Hepatic stellate cell (primary cell): ENCODE results near the gene AIP.

ENCODE experiments used
- DNase-seq: peaks from one replicate; pipeline ENCODE4 v3.0.0; 2011; ENCODE audit warnings: low spot score

The AIP gene

GRCh38 chr11:67534070-67534679, 51.3 kb downstream of the AIP start:
- DNase-seq = no peak

GRCh38 chr11:67535561-67535960, 52.7 kb downstream of the AIP start:
- DNase-seq = no peak

- DNase-seq = no peak
Measured at GRCh38 chr11:67538306-67538705, 55.5 kb downstream of the AIP start.

- DNase-seq = no peak
Measured at GRCh38 chr11:67538823-67539505, 56.1 kb downstream of the AIP start.

- DNase-seq = no peak
Measured at GRCh38 chr11:67539550-67539949, 56.7 kb downstream of the AIP start.
